ENCODE measurements around the gene PCNP.

The PCNP gene

GRCh38 chr3:101632586-101632985 lies 58.6 kb downstream of the PCNP start:
- Histone ChIP-seq H4K20me1 (ENCODE audit: insufficient read depth, low read length) (no peaks in the 10 kb centered on the region), H2AFZ (ENCODE audit: low read depth, low read length) (no peak overlapping the region), H3K4me2 (ENCODE audit: insufficient read depth, low read length) (no peak overlapping the region), H3K27ac (ENCODE audit: low read length) (no peak overlapping the region), H3K27me3 (ENCODE audit: insufficient read depth, low read length, poor library complexity) (no peaks in the 10 kb centered on the region), H3K9ac (ENCODE audit: low read depth, low read length) (no peak overlapping the region), H3K9me3 (ENCODE audit: insufficient read depth, low read length, severe bottlenecking) (no peaks in the 10 kb centered on the region), H3K79me2 (ENCODE audit: insufficient read depth, low read length) (no peaks in the 10 kb centered on the region), H3K4me1 (ENCODE audit: insufficient read depth, low read length) (no peaks in the 10 kb centered on the region), H3K4me3 (ENCODE audit: low read depth in 1 of 2, low read length in 2 of 2) (no peak overlapping the region), H3K36me3 (ENCODE audit: insufficient read depth, low read length) (no peaks in the 10 kb centered on the region)
- no peak for DNase-seq
- no peak for TF ChIP-seq EZH2 (IDR thresholded peaks at IDR 0.05; ENCODE audit: borderline replicate concordance, low read depth, low read length, severe bottlenecking)
- TF ChIP-seq CTCF (IDR thresholded peaks at IDR 0.05; ENCODE audit: borderline replicate concordance, extremely low read depth, low read length, poor library complexity, severe bottlenecking): no peak
- ATAC-seq (ENCODE audit: insufficient read depth, low read depth): no peak

DNA sequence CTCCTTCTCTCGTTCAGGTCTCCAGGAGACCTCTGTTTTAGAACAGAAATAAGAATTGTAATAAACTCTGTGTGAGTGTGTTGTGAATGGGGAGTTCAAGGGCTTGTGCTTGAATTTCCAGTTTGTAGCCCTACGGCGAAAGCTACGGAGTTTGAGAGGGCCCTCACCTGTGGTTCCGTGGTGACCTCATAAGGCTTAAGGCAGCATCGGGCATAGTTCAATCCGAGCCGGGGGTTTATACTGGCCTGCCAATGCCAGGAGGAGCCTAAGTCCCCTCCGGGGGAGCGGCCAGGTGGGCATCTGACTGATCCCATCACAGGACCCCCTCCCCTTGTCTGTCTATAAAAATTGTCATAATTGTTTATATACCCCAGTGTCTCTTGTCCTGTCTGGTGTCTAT lies 59.2 kb downstream of the PCNP start:
- H3K9me3 ChIP-seq (ENCODE audit: insufficient read depth, low read length, severe bottlenecking): no peaks in the 10 kb centered on the region
- no peaks in the 10 kb centered on the region for H4K20me1 ChIP-seq (ENCODE audit: insufficient read depth, low read length)
- H3K27me3 ChIP-seq (ENCODE audit: insufficient read depth, low read length, poor library complexity): no peaks in the 10 kb centered on the region
- H3K4me1 ChIP-seq (ENCODE audit: insufficient read depth, low read length): no peaks in the 10 kb centered on the region
- no peaks in the 10 kb centered on the region for H3K36me3 ChIP-seq (ENCODE audit: insufficient read depth, low read length)
- no peak overlapping the region for H3K4me3 ChIP-seq (ENCODE audit: low read depth in 1 of 2, low read length in 2 of 2)
- no peaks in the 10 kb centered on the region for H3K79me2 ChIP-seq (ENCODE audit: insufficient read depth, low read length)
- DNase-seq: no peak
- TF ChIP-seq CTCF (IDR thresholded peaks at IDR 0.05; ENCODE audit: borderline replicate concordance, extremely low read depth, low read length, poor library complexity, severe bottlenecking) (no peak), EZH2 (IDR thresholded peaks at IDR 0.05; ENCODE audit: borderline replicate concordance, low read depth, low read length, severe bottlenecking) (no peak)
- no peak overlapping the region for H3K4me2 ChIP-seq (ENCODE audit: insufficient read depth, low read length)
- ATAC-seq (ENCODE audit: insufficient read depth, low read depth): no peak
- H3K9ac ChIP-seq (ENCODE audit: low read depth, low read length): no peak overlapping the region
- no peak overlapping the region for H3K27ac ChIP-seq (ENCODE audit: low read length)
- no peak overlapping the region for H2AFZ ChIP-seq (ENCODE audit: low read depth, low read length)

DNA sequence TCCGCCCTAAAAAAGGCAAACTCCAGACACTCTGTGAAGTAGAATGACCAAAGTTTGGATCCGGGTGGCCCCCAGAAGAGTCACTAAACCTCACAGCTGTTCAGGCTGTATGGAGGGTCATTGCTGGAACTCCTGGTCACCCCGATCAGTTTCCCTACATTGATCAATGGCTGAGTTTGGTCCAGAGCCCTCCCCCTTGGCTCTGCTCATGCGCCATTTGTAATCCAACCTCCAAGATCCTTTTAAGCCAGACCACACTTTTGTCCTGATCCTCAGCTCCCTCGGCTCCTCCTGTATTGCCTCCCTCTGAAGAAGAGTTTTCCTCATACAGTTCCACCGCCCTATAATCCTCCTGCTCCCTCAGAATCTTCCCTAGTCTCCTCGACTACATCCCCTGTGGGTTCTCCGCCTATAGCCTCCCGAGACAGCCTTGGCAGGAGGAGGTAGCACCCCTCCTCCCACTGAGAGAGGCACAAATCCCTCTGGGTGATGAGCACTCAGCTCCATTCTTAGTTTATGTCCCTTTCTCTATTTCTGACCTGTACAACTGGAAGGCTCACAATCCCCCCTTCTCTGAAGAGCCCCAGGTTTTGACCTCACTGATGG lies 60.7 kb downstream of the PCNP start:
- no peaks in the 10 kb centered on the region for H3K27me3 ChIP-seq (ENCODE audit: insufficient read depth, low read length, poor library complexity)

More for the DNA sequence above, 60.7 kb downstream of the PCNP start:
- TF ChIP-seq EZH2 (IDR thresholded peaks at IDR 0.05; ENCODE audit: borderline replicate concordance, low read depth, low read length, severe bottlenecking) (no peak), CTCF (IDR thresholded peaks at IDR 0.05; ENCODE audit: borderline replicate concordance, extremely low read depth, low read length, poor library complexity, severe bottlenecking) (no peak)
- Histone ChIP-seq H3K36me3 (ENCODE audit: insufficient read depth, low read length) (no peaks in the 10 kb centered on the region), H3K9me3 (ENCODE audit: insufficient read depth, low read length, severe bottlenecking) (no peaks in the 10 kb centered on the region), H3K79me2 (ENCODE audit: insufficient read depth, low read length) (no peaks in the 10 kb centered on the region), H3K4me3 (ENCODE audit: low read depth in 1 of 2, low read length in 2 of 2) (no peak overlapping the region), H3K27ac (ENCODE audit: low read length) (no peak overlapping the region), H3K4me2 (ENCODE audit: insufficient read depth, low read length) (no peak overlapping the region), H4K20me1 (ENCODE audit: insufficient read depth, low read length) (no peaks in the 10 kb centered on the region), H3K4me1 (ENCODE audit: insufficient read depth, low read length) (no peaks in the 10 kb centered on the region), H3K9ac (ENCODE audit: low read depth, low read length) (no peak overlapping the region), H2AFZ (ENCODE audit: low read depth, low read length) (no peak overlapping the region)
- DNase-seq (no peak), ATAC-seq (ENCODE audit: insufficient read depth, low read depth) (no peak)

Data from DND-41 (cell line).